ENCODE measurements around the gene PDE1C. TPM values are rescaled to one million over a fixed set of nuclear protein-coding genes. Genes with fewer than 3 reads are reported as not detected.

The PDE1C gene
- total RNA-seq, 1 experiment from 2014 or later, result 0.02 TPM

- Histone ChIP-seq H3K36me3 (no peaks in the 10 kb centered on the region), H3K27ac (no peak overlapping the region), H3K4me3 (no peak overlapping the region), H3K27me3 (no peaks in the 10 kb centered on the region), H3K4me1 (no peaks in the 10 kb centered on the region), H3K9me3 (replicated peaks) (no peaks in the 10 kb centered on the region)
- no peak for DNase-seq
Measured at GRCh38 chr7:31970501-31970900, 99.7 kb downstream of the PDE1C start.

- H3K36me3 ChIP-seq, result no peaks in the 10 kb centered on the region
- no peak overlapping the region for H3K4me3 ChIP-seq
- H3K27me3 ChIP-seq, result 0 out of 2 replicates have a peak, but pooled peaks cover 4% of the 10 kb centered on the region
- H3K27ac ChIP-seq, result no peak overlapping the region
- H3K4me1 ChIP-seq, result no peaks in the 10 kb centered on the region
- no peak for DNase-seq
- H3K9me3 ChIP-seq (replicated peaks), result no peaks in the 10 kb centered on the region
Measured at GRCh38 chr7:31963569-31964175, 106.5 kb downstream of the PDE1C start.

GRCh38 chr7:31962246-31962645, 108.0 kb downstream of the PDE1C start:
- no peak for DNase-seq

GRCh38 chr7:31958226-31958625, 112.0 kb downstream of the PDE1C start:
- DNase-seq, result no peak

More at GRCh38 chr7:31962246-31962645, 108.0 kb downstream of the PDE1C start:
- Histone ChIP-seq H3K27me3 (0 out of 2 replicates have a peak, but pooled peaks cover 4% of the 10 kb centered on the region), H3K4me3 (no peak overlapping the region), H3K4me1 (no peaks in the 10 kb centered on the region), H3K27ac (no peak overlapping the region), H3K9me3 (replicated peaks) (no peaks in the 10 kb centered on the region), H3K36me3 (no peaks in the 10 kb centered on the region)

GRCh38 chr7:31957756-31958155, 112.5 kb downstream of the PDE1C start:
- Histone ChIP-seq H3K27me3 (0 out of 2 replicates have a peak, but pooled peaks cover 4% of the 10 kb centered on the region), H3K27ac (no peak overlapping the region), H3K36me3 (no peaks in the 10 kb centered on the region), H3K9me3 (replicated peaks) (no peaks in the 10 kb centered on the region), H3K4me3 (no peak overlapping the region), H3K4me1 (no peaks in the 10 kb centered on the region)
- DNase-seq, result no peak

More at GRCh38 chr7:31958226-31958625, 112.0 kb downstream of the PDE1C start:
- Histone ChIP-seq H3K4me1 (no peaks in the 10 kb centered on the region), H3K27ac (no peak overlapping the region), H3K27me3 (0 out of 2 replicates have a peak, but pooled peaks cover 4% of the 10 kb centered on the region), H3K9me3 (replicated peaks) (no peaks in the 10 kb centered on the region), H3K36me3 (no peaks in the 10 kb centered on the region), H3K4me3 (no peak overlapping the region)

- no peaks in the 10 kb centered on the region for H3K36me3 ChIP-seq
- 0 out of 2 replicates have a peak, but pooled peaks cover 4% of the 10 kb centered on the region for H3K27me3 ChIP-seq
- no peaks in the 10 kb centered on the region for H3K9me3 ChIP-seq (replicated peaks)
- no peaks in the 10 kb centered on the region for H3K4me1 ChIP-seq
- no peak for DNase-seq
- H3K27ac ChIP-seq, result no peak overlapping the region
- no peak overlapping the region for H3K4me3 ChIP-seq
Measured at GRCh38 chr7:31957090-31957720, 113.0 kb downstream of the PDE1C start.

- H3K36me3 ChIP-seq, result no peaks in the 10 kb centered on the region
- no peaks in the 10 kb centered on the region for H3K4me1 ChIP-seq
- H3K27me3 ChIP-seq, result 0 out of 2 replicates have a peak, but pooled peaks cover 7% of the 10 kb centered on the region
- no peak overlapping the region for H3K4me3 ChIP-seq
- no peak overlapping the region for H3K27ac ChIP-seq
- DNase-seq, result no peak
- H3K9me3 ChIP-seq (replicated peaks), result no peaks in the 10 kb centered on the region
Measured at GRCh38 chr7:31955641-31956040, 114.6 kb downstream of the PDE1C start.

- no peak overlapping the region for H3K27ac ChIP-seq
- H3K36me3 ChIP-seq, result no peaks in the 10 kb centered on the region
- no peaks in the 10 kb centered on the region for H3K9me3 ChIP-seq (replicated peaks)
- H3K4me3 ChIP-seq, result no peak overlapping the region
- H3K27me3 ChIP-seq, result 0 out of 2 replicates have a peak, but pooled peaks cover 3% of the 10 kb centered on the region
- no peak for DNase-seq
- no peaks in the 10 kb centered on the region for H3K4me1 ChIP-seq
Measured at GRCh38 chr7:31955021-31955420, 115.2 kb downstream of the PDE1C start.

GRCh38 chr7:31954500-31954899, 115.7 kb downstream of the PDE1C start:
- no peak for DNase-seq
- Histone ChIP-seq H3K4me3 (no peak overlapping the region), H3K27me3 (0 out of 2 replicates have a peak, but pooled peaks cover 3% of the 10 kb centered on the region), H3K27ac (no peak overlapping the region), H3K36me3 (no peaks in the 10 kb centered on the region), H3K9me3 (replicated peaks) (no peaks in the 10 kb centered on the region), H3K4me1 (no peaks in the 10 kb centered on the region)

- Histone ChIP-seq H3K27me3 (0 out of 2 replicates have a peak, but pooled peaks cover 3% of the 10 kb centered on the region), H3K4me1 (no peaks in the 10 kb centered on the region), H3K4me3 (no peak overlapping the region), H3K27ac (no peak overlapping the region), H3K9me3 (replicated peaks) (no peaks in the 10 kb centered on the region), H3K36me3 (no peaks in the 10 kb centered on the region)
- DNase-seq, result no peak
Measured at GRCh38 chr7:31953432-31953831, 116.8 kb downstream of the PDE1C start.

- no peak for DNase-seq
- Histone ChIP-seq H3K4me3 (no peak overlapping the region), H3K9me3 (replicated peaks) (no peaks in the 10 kb centered on the region), H3K36me3 (no peaks in the 10 kb centered on the region), H3K27me3 (0 out of 2 replicates have a peak, but pooled peaks cover 3% of the 10 kb centered on the region), H3K27ac (no peak overlapping the region), H3K4me1 (no peaks in the 10 kb centered on the region)
Measured at GRCh38 chr7:31950091-31950755, 120.0 kb downstream of the PDE1C start.

GRCh38 chr7:31948029-31948428, 122.2 kb downstream of the PDE1C start:
- H3K9me3 ChIP-seq (replicated peaks), result no peaks in the 10 kb centered on the region
- DNase-seq, result no peak
- 0 out of 2 replicates have a peak, but pooled peaks cover 3% of the 10 kb centered on the region for H3K27me3 ChIP-seq
- H3K4me1 ChIP-seq, result no peaks in the 10 kb centered on the region
- no peak overlapping the region for H3K27ac ChIP-seq
- no peaks in the 10 kb centered on the region for H3K36me3 ChIP-seq
- H3K4me3 ChIP-seq, result no peak overlapping the region

- no peak overlapping the region for H3K4me3 ChIP-seq
Measured at GRCh38 chr7:31940167-31940566, 130.0 kb downstream of the PDE1C start.

GRCh38 chr7:31939076-31939475, 131.1 kb downstream of the PDE1C start:
- no peaks in the 10 kb centered on the region for H3K9me3 ChIP-seq (replicated peaks)
- H3K4me1 ChIP-seq, result no peaks in the 10 kb centered on the region
- no peak overlapping the region for H3K4me3 ChIP-seq
- H3K27ac ChIP-seq, result no peak overlapping the region
- H3K36me3 ChIP-seq, result no peaks in the 10 kb centered on the region
- no peaks in the 10 kb centered on the region for H3K27me3 ChIP-seq
- DNase-seq, result no peak

More at GRCh38 chr7:31940167-31940566, 130.0 kb downstream of the PDE1C start:
- H3K4me1 ChIP-seq, result no peaks in the 10 kb centered on the region
- H3K27me3 ChIP-seq, result no peaks in the 10 kb centered on the region
- H3K9me3 ChIP-seq (replicated peaks), result no peaks in the 10 kb centered on the region
- DNase-seq, result no peak
- no peaks in the 10 kb centered on the region for H3K36me3 ChIP-seq
- no peak overlapping the region for H3K27ac ChIP-seq

- H3K4me1 ChIP-seq, result no peaks in the 10 kb centered on the region
- no peaks in the 10 kb centered on the region for H3K36me3 ChIP-seq
- DNase-seq, result no peak
- H3K27me3 ChIP-seq, result no peaks in the 10 kb centered on the region
- no peak overlapping the region for H3K4me3 ChIP-seq
- no peak overlapping the region for H3K27ac ChIP-seq
- H3K9me3 ChIP-seq (replicated peaks), result no peaks in the 10 kb centered on the region
Measured at GRCh38 chr7:31938650-31939049, 131.6 kb downstream of the PDE1C start.
